HG03045 (cell line): ENCODE data around the gene LRRC4C.

Experiments
- ATAC-seq: cut with Tn5 transposase; IDR thresholded peaks from one replicate; pipeline ENCODE4 v1.9.1; 2021; ENCODE audit warnings: mild to moderate bottlenecking, moderate library complexity; ENCODE audit not compliant: unreplicated experiment

The LRRC4C gene

GRCh38 chr11:40274017-40274416, 1185.4 kb downstream of the LRRC4C start:
- ATAC-seq: no peak

- ATAC-seq: no peak
Measured at GRCh38 chr11:40273192-40273732, 1186.2 kb downstream of the LRRC4C start.

- no peak for ATAC-seq
Measured at GRCh38 chr11:40271361-40271760, 1188.1 kb downstream of the LRRC4C start.

GRCh38 chr11:40269865-40270264, 1189.6 kb downstream of the LRRC4C start:
- ATAC-seq: no peak

GRCh38 chr11:40268551-40268950, 1190.9 kb downstream of the LRRC4C start:
- no peak for ATAC-seq

GRCh38 chr11:40255457-40255856, 1204.0 kb downstream of the LRRC4C start:
- ATAC-seq: no peak

DNA sequence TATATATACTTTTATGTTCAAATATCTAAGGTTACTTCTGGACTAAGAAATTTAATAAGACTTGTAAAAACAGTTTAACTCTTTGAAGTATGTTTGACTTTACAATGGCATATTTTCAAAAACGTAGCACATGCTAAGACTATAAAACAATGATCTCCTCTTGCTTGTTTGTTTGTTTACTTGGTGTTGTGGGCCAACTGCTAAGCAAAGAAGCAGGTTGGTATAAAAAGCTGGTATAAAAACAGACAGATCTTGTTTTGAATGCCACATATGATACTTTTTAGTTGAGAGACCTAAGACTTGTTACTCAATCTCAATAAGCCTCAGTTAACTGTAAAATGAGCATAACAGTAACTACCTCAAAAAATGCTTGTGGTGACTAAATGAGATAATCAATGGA, 1206.3 kb downstream of the LRRC4C start:
- ATAC-seq: no peak

DNA sequence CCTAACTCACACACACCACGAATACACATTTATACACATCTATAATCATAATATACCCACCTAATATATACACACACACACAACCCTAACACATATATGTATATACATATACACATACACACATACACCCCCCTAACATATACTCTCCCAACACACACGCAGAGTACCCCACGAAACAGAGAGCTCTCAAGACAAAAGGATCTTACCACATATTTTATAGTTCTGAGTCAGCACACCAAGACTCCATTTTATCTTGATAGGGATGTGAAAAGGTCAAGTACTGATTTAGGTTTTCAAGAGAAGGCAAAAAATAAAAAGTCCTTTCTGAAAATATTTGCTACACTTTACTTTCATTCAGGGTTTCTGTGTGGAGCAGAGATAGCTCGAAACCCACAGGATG, 1207.2 kb downstream of the LRRC4C start:
- no peak for ATAC-seq

GRCh38 chr11:40246983-40247382, 1212.5 kb downstream of the LRRC4C start:
- ATAC-seq: no peak

GRCh38 chr11:40241524-40242051, 1217.9 kb downstream of the LRRC4C start:
- ATAC-seq: peak; percentile 99

DNA sequence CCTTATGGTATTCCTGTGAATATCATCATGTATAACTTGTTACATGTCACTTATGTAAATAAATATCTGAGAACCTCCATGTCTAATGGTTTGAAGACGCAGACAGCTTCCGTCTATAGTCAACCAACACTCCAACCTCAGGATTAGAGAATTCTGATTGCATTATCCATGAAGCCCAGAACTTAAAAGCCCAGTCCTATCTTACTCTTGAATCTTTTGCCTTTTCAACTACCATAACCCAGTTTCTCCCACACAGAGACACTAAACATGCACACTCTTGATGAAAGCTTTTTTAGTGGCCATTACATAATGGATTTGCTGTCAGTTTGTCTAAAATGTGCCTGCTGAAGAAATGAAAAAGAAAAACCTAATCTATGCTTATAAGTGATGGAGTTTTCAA, 1219.2 kb downstream of the LRRC4C start:
- no peak for ATAC-seq

- ATAC-seq: no peak
Measured at GRCh38 chr11:40236526-40236925, 1222.9 kb downstream of the LRRC4C start.

- ATAC-seq: no peak
Measured at GRCh38 chr11:40235841-40236240, 1223.6 kb downstream of the LRRC4C start.

- no peak for ATAC-seq
Measured at GRCh38 chr11:40230821-40231220, 1228.6 kb downstream of the LRRC4C start.

- no peak for ATAC-seq
Measured at GRCh38 chr11:40228662-40229061, 1230.8 kb downstream of the LRRC4C start.

DNA sequence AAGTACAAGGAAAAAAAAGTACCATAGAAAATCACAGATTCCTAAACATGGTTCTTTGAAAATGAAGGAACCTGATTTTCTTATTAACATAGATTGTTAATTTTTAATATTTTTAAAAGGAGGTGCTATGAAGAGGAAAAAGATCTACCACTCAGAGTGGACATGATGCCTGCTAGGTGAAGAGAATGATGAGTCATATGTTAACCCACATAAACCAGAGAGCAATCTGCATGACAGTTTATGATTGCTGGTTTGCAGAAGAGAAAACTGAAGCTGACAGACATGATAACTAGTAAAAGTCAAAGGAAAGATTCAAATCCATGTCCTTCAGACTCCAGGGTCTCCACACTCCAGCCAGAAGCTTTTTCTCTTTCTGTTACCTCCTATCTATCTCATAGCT, 1231.7 kb downstream of the LRRC4C start:
- ATAC-seq: peak; percentile 90

DNA sequence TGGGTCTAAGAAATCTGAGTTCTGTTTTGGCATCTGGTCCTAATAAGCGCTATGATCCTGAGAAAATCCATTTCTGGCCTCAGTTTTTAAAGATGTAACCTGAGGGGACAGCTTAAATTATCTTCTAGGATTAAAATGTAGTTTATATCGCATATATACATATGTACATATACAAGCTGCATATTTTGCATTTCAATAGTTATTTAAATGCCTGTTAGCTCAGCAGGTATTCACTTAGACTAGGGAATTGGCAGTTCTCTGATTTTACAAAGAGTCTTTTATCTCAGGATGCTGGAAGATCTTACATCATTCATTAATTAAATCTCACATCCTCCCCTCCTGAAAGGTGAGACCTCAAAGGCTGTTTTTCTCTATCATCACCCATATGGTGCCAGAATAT, 1232.8 kb downstream of the LRRC4C start:
- ATAC-seq: no peak

DNA sequence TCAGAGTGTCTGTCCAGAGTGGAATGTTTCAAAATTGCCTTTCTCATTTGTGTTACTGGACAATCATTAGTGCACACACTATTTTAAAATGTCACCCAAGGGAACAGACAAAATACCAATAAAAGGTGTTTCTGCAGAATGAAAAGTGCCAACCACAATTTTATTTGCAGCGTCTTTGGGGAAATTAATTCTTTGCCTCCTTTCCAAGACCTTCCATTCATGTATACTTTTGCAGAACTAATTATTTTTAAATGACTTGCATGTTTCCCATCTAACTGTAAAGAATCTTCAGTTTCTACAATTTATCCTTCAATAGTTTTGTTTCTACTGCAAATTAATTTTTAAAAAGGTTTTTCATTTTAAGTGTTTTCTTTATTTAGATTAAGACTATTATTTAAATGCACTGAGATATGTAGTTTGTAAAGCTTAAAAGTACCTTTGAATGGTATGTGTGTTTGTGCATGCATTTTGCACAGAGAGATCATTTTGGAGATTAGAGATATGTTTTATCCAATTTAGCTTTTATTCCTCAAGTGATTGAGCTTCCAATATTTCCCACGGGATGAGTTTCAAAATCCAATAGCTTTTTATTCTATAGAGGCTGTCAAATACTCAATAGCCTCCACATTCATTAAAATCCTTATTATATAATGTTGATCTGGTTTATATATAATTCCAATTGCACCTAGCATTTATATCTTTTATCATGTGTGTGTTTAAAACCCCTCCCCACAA, 1235.7 kb downstream of the LRRC4C start:
- no peak for ATAC-seq

- ATAC-seq: no peak
Measured at GRCh38 chr11:40219401-40219800, 1240.1 kb downstream of the LRRC4C start.

- no peak for ATAC-seq
Measured at GRCh38 chr11:40215556-40215955, 1243.9 kb downstream of the LRRC4C start.

DNA sequence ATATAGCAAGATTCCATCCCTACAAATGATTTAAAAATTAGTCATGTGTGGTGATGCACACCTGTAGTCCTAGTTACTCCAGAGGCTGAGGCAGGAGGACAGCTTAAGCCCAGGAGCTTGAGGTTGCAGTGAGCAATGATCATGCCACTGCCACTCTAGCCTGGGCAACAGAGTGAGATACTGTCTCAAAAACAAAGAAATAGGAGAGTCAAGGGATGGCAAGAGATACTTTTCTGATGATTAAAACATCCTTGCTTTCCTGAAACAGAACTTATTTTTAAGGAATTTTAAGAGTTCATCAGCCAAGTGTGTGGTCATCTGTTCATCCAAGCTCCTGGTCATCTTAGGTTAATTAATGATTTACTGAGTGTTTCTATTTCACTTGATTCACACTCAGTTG, 1252.0 kb downstream of the LRRC4C start:
- ATAC-seq: no peak

- no peak for ATAC-seq
Measured at GRCh38 chr11:40204228-40204627, 1255.2 kb downstream of the LRRC4C start.

GRCh38 chr11:40203606-40204005, 1255.8 kb downstream of the LRRC4C start:
- ATAC-seq: no peak
